Stimulated activated memory B cell treated with anti-CD40 and anti-IgM and Interleukin-4, amounts not matched to agents 10 μg/mL and 1 μg/mL and 100 μg/mL, for 72 hours (primary cell): ENCODE measurements around the gene YPEL3.
A peak's percentile ranks its signal among the peaks of the same experiment; 100 is the strongest.
"Not testable (repeated sequence)": the region's sequence is repeated elsewhere in the genome, so short reads cannot be mapped to it uniquely, and the experiment has no call there.

Experiments
- ATAC-seq: fragments of 150-1000 bp; cut with Tn5 transposase; 2 replicates; pipeline ENCODE4 v1.10.0; 2021
- H3K27ac Mint-ChIP-seq: one replicate; pipeline ENCODE4 v1.8.0; 2022; ENCODE audit warnings: mild to moderate bottlenecking, mixed read lengths
- H3K27me3 Mint-ChIP-seq: one replicate; pipeline ENCODE4 v1.8.0; 2022; ENCODE audit warnings: mixed read lengths
- H3K36me3 Mint-ChIP-seq: one replicate; pipeline ENCODE4 v1.8.0; 2022; ENCODE audit warnings: mixed read lengths
- H3K4me1 Mint-ChIP-seq: one replicate; pipeline ENCODE4 v1.8.0; 2022; ENCODE audit warnings: mixed read lengths
- H3K4me3 Mint-ChIP-seq: one replicate; pipeline ENCODE4 v1.8.0; 2022; ENCODE audit warnings: mild to moderate bottlenecking, moderate library complexity, mixed read lengths
- H3K9me3 Mint-ChIP-seq: one replicate; pipeline ENCODE4 v1.8.0; 2022; ENCODE audit warnings: mixed read lengths

The YPEL3 gene, protein sequence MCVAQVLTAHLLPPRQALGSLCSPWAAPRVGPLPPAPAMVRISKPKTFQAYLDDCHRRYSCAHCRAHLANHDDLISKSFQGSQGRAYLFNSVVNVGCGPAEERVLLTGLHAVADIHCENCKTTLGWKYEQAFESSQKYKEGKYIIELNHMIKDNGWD

DNA sequence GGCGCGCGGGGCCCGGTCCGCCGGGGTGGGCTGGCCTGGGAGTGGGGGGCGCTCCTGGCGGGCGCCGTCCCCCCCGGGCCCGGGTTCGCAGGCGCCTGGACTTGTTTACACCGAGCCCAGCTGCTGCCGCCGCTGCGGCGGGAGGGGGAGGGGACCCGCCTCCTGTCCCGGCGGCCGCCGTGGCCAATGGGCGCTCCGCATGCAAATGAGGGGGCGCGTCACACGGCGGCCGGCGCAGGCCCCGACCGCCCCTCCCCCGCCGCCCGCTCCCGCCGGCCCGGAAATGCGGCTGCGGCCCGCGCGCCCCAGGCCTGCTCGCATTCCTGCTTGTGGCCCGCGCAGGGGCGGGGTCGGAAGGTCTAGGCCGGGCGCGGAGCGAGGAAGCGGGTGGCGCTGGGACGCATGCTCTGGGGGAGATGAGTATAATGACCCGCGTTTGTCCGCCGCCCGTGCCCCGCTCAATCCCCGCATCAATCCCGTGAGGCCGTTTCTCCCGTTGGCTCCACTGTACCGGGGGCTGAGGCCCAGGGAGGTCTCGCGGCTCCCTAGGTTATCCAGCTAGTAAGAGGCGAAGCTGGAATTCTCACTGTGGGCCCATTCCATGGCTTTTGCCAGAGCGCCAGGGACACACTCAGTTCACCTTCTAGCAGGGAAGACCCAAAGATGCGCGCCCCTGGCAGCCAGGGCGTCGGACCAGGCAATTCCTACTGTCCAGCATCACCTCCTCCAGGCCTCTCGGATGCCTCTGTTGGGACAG, at the start of gene YPEL3:
YPEL3 (minus strand) TSS at position 109 of the 757 bp plus-strand sequence. CDS start 731 bp downstream, outside the sequence.
- Mint-ChIP-seq H3K9me3 (peaks cover 12% of the 10 kb centered on the region), H3K27me3 (no peaks in the 10 kb centered on the region), H3K36me3 (peaks cover 33% of the 10 kb centered on the region), H3K4me3 (peak within 1 kb of the TSS; percentile 95), H3K4me1 (peaks cover 42% of the 10 kb centered on the region), H3K27ac (peak within 1 kb of the TSS; percentile 98)
- ATAC-seq = peak; percentile 73

DNA sequence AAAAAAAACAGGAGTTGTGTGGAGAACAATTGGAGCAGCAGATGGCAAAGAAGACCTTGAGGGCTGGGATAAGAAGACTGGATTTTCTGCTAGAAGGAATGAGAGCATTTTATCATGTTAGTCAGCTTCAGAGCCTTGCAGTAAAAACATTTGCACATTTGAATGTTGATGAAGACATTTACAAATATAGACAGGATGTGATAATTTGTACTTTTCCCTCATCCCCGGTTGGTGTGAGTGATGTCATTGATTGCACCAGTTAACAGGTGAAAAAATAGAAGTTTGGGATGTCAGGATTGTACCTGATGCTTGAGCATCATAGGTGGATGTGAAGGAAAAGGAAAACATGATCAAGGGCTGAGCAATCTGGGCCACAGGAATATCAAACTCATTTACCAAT, 49.6 kb upstream of the YPEL3 start:
- H3K27me3 Mint-ChIP-seq = no peaks in the 10 kb centered on the region
- ATAC-seq = no peak
- no peak overlapping the region for H3K4me3 Mint-ChIP-seq
- peaks cover 2% of the 10 kb centered on the region for H3K9me3 Mint-ChIP-seq
- H3K27ac Mint-ChIP-seq = no peak overlapping the region
- peaks cover 9% of the 10 kb centered on the region for H3K4me1 Mint-ChIP-seq
- no peaks in the 10 kb centered on the region for H3K36me3 Mint-ChIP-seq

DNA sequence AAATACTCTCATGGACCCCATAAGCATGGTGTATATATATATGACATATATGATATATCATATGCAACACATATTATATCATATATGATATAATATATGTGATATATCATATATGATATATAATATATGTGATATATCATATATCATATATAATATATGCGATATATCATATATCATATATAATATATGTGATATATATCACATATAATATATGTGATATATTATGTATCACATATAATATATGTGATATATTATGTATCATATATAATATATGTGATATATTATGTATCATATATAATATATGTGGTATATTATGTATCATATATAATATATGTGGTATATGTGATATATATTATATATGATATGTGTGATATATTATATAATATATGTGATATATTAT, 48.9 kb upstream of the YPEL3 start:
- Mint-ChIP-seq H3K4me1 (peaks cover 11% of the 10 kb centered on the region), H3K27me3 (no peaks in the 10 kb centered on the region), H3K4me3 (no peak overlapping the region), H3K9me3 (peaks cover 2% of the 10 kb centered on the region), H3K36me3 (no peaks in the 10 kb centered on the region), H3K27ac (no peak overlapping the region)
- no peak for ATAC-seq

DNA sequence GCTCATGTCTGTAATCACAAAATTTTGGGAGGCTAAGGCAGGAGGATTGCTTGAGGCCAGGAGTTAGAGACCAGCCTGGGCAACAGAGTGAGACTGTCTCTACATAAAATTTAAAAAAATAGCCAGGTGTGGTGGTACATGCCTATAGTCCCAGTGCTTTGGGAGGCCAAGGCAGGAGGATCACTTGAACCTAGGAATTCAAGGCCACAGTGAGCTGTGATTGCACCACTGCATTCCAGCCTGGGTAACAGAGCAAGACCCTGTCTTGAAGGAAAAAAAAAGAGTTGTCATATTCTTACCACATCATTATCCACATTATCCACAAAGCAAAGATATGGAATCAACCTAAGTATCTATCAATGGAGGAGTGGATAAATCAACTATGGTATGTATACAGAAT, 48.0 kb upstream of the YPEL3 start:
- Mint-ChIP-seq H3K27me3 (no peaks in the 10 kb centered on the region), H3K9me3 (no peaks in the 10 kb centered on the region), H3K36me3 (no peaks in the 10 kb centered on the region), H3K27ac (peak overlapping the region; percentile 18), H3K4me3 (no peak overlapping the region), H3K4me1 (peaks cover 15% of the 10 kb centered on the region)
- ATAC-seq = no peak

DNA sequence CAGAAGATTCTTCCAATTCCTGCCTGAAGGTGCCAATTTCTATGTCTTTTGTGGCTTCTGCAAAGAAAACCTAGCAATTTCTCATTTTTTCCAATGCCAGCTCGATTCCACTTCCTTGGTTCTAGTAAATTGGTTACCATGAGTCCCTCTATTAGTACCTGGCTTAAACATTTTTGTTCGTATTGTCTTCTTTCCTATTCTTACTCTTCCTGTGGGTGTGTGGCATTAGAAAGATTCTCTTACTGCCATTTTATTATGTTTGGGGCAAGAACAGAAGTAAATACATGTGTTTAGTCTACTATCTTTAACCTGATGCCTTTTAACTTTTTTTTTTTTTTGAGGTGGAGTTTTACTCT, 47.3 kb upstream of the YPEL3 start:
- Mint-ChIP-seq H3K4me1 (peaks cover 15% of the 10 kb centered on the region), H3K36me3 (no peaks in the 10 kb centered on the region), H3K27me3 (no peaks in the 10 kb centered on the region), H3K9me3 (no peaks in the 10 kb centered on the region), H3K27ac (peak overlapping the region; percentile 18), H3K4me3 (no peak overlapping the region)
- no peak for ATAC-seq

DNA sequence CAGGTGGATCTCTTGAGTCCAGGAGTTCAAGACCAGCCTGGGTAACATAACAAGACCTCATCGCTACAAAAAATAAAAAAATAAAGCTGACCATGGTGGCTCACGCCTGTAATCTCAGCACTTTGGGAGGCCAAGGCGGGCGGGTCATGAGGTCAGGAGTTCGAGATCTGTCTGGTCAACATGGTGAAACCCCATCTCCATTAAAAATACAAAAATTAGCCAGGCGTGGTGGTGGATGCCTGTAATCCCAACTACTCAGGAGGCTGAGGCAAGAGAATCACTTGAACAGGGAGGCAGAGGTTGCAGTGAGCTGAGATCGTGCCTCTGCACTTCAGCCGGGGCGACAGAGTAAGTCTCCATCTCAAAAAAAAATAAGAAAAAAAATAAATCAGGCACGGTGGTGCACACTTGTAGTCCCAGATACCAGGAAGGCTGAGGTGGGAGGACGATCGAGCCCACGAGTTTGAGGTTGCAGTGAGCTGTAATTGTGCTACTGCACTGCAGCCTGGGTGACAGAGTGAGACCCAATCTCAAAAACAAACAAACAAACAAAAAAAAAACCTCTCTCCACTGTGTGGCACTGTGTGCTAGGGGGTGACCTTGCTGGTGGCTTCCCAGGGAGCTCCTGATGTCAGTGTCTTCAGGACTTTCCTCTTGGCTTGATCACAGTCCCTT, 46.8 kb upstream of the YPEL3 start:
- H3K9me3 Mint-ChIP-seq = no peaks in the 10 kb centered on the region
- no peaks in the 10 kb centered on the region for H3K36me3 Mint-ChIP-seq
- H3K27ac Mint-ChIP-seq = peak overlapping the region; percentile 18
- no peak overlapping the region for H3K4me3 Mint-ChIP-seq
- ATAC-seq = peak; percentile 73
- no peaks in the 10 kb centered on the region for H3K27me3 Mint-ChIP-seq
- H3K4me1 Mint-ChIP-seq = peaks cover 15% of the 10 kb centered on the region

DNA sequence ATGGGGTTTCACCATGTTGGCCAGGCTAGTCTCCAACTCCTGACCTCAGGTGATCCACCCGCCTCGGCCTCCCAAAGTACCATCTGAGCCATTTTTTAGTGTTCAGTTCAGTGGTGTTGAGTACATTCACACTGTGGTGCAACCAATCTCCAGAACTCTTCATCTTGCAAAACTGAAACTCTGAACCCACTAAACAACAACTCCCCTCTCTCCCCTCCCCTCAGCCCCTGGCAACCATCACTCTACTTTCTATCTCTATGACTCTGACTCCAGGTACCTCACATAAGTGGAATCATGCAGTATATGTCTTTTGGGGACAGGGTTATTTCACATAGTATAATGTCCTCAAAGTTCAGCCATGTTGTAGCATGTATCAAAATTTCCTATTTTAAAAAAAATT, 45.7 kb upstream of the YPEL3 start:
- no peaks in the 10 kb centered on the region for H3K36me3 Mint-ChIP-seq
- no peaks in the 10 kb centered on the region for H3K27me3 Mint-ChIP-seq
- no peaks in the 10 kb centered on the region for H3K9me3 Mint-ChIP-seq
- H3K27ac Mint-ChIP-seq = no peak overlapping the region
- peaks cover 15% of the 10 kb centered on the region for H3K4me1 Mint-ChIP-seq
- H3K4me3 Mint-ChIP-seq = no peak overlapping the region
- no peak for ATAC-seq

DNA sequence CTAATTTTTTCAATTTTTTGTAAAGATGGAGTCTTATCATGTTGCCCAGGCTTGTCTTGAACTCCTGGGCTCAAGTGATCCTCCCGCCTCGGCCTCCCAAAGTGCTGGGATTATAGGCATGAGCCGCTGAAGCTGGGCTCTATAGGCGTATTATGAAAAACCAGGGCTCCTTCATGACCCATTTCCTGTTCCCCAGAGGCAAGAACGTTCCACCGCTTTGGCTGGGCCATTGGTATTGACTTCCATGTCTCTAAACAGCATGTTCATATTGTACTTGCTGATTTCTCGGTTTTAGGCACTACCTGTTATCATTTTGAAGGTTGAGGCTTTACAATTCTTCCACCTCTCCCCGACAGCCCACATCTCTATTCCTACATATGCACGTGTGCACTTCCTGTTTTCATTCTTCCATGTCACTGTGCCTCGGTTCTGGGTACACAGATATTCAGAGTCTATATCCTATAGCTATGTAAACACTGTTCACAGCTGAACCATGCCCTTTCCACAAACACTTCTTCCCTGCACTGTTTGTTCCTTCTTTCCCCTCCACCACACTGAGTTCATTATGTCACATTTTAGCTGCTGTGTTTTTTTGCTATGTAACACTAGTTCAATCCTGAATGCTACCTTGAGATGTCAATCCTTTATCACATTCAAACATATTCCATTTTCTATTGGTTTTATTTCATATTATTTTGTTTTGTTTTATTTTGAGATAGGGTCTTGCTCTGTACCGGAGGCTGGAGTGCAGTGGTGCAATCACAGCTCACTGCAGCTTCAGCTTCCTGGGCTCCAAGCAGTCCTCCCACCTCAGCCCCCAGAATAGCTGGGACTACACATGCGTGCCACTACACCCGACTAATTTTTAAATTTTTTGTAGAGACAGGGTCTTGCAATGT, 43.8 kb upstream of the YPEL3 start:
- no peak overlapping the region for H3K4me3 Mint-ChIP-seq
- H3K9me3 Mint-ChIP-seq = no peaks in the 10 kb centered on the region
- H3K27ac Mint-ChIP-seq = no peak overlapping the region

DNA sequence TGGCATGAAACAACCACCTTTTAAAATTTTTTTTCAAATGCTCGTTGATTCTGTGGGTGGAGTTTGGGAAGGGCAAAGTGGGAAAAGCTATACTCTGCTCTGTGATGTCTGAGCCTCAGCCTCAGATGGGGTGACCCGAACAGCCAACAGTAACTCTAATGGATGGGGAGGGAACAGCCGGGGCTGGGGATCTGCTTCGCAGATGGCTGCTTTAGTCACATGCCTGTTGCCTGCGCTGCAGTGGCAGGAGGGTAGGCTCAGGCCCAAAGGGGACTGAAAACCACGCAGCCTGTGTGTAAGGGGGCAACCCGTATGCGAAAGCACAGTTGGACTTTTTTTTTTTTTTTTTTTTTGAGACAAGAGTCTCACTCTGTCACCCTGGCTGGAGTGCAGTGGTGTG, 41.9 kb upstream of the YPEL3 start:
- H3K4me1 Mint-ChIP-seq = peaks cover 7% of the 10 kb centered on the region
- H3K27ac Mint-ChIP-seq = no peak overlapping the region
- no peak for ATAC-seq
- no peaks in the 10 kb centered on the region for H3K36me3 Mint-ChIP-seq
- H3K4me3 Mint-ChIP-seq = no peak overlapping the region
- H3K9me3 Mint-ChIP-seq = no peaks in the 10 kb centered on the region
- H3K27me3 Mint-ChIP-seq = no peaks in the 10 kb centered on the region

More for the DNA sequence above, 43.8 kb upstream of the YPEL3 start:
- H3K36me3 Mint-ChIP-seq = no peaks in the 10 kb centered on the region
- ATAC-seq = no peak
- peaks cover 15% of the 10 kb centered on the region for H3K4me1 Mint-ChIP-seq
- H3K27me3 Mint-ChIP-seq = no peaks in the 10 kb centered on the region

DNA sequence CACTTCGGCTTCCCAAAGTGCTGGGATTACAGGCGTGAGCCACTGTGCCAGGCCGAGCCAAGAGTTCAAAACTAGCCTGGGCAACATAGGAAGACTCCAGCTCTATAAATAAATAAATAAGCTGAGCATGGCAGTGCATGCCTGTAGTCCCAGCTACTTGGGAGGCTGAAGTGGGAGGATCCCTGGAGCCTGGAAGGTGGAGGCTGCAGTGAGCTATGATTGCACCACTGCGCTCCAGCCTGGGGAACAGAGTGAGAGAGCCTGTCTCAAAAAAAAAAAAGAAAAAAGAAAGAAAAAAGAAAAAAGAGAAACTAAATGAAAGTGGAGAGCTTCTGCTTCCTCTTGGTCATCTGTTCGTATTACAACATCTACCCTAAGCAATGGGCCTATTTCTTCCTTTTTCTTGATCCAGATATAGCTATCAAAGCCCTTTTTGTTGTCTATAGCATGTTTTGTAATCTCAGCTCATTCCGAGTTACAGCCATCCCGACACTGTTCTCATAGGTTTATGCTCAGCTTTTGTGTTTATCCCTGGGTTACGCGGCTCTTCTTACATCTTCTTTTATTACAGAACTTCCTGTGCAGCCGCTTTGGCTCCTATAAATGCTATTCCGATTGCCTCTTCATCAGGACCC, 41.1 kb upstream of the YPEL3 start:
- Mint-ChIP-seq H3K4me3 (no peak overlapping the region), H3K27me3 (no peaks in the 10 kb centered on the region), H3K36me3 (no peaks in the 10 kb centered on the region), H3K27ac (no peak overlapping the region), H3K4me1 (peaks cover 7% of the 10 kb centered on the region), H3K9me3 (no peaks in the 10 kb centered on the region)
- ATAC-seq = no peak

DNA sequence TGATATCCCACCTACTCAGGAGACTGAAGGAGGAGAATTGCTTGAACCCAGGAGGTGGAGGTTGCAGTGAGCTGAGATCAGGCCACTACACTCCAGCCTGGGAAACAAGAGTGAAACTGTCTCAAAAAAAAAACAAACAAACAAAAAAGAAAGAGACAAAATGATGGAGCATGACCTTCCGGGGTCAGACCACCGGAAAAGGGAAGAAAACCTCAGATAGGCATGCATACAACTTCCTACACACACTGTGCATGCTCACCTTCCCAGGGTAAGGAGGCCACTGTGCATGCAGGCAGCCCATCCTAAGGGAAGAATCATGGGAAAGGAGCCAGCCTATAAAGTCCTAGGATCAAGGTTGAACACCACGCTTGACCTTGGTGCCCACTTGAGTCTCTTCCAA, 36.6 kb upstream of the YPEL3 start:
- no peak for ATAC-seq
- no peaks in the 10 kb centered on the region for H3K4me1 Mint-ChIP-seq
- no peak overlapping the region for H3K27ac Mint-ChIP-seq
- no peaks in the 10 kb centered on the region for H3K36me3 Mint-ChIP-seq
- H3K9me3 Mint-ChIP-seq = no peaks in the 10 kb centered on the region
- H3K4me3 Mint-ChIP-seq = no peak overlapping the region
- no peaks in the 10 kb centered on the region for H3K27me3 Mint-ChIP-seq

DNA sequence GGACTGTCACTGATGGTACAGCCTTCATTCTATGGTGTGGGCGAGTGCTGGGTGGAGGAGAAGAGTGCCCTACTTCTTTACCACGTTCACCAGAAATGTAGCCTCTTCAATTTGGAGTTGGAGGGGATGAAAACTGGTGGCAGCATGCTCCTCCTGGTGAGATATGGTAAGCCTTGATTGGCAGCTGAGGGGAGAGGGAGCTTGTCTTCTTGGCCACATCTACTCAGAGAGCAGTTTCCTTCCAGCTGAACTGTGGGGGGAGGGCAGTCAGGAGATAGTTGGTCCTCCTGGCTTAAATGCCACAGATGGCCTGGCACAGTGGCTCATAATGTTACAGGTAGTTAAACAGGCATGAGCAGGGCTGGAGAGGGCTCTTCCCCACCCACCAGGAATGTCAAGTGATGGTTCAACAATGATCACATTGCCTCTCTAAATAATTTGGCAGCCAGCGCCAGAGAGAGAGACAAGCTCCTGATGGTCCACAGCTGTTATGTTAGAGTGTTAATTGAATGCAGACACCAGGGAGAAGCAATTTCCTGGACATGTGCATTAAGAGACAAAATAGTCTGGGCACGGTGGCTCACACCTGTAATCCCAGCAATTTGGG, 36.0 kb upstream of the YPEL3 start:
- Mint-ChIP-seq H3K27ac (no peak overlapping the region), H3K4me1 (peaks cover 5% of the 10 kb centered on the region), H3K9me3 (no peaks in the 10 kb centered on the region), H3K36me3 (no peaks in the 10 kb centered on the region), H3K4me3 (no peak overlapping the region), H3K27me3 (no peaks in the 10 kb centered on the region)
- ATAC-seq = no peak

DNA sequence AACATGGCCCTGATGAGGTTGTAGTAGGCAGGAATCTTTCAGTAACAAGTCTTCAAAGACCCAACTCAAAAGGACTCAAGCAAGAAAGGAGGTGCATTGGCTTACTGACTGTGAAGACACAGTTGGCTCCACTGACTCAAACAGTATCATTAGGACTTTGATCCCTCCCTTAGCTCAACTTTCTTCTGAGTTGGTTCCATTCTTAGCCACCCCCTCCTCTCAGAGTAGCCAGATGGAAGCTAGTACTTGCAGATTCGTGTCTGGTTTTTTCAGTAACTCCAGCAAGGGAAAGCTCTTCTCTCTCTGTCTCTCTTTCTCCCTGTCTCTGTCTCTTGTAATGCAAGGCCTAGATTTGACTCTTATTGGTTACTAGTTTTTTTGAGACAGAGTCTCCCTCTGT, 32.0 kb upstream of the YPEL3 start:
- no peaks in the 10 kb centered on the region for H3K27me3 Mint-ChIP-seq
- no peak overlapping the region for H3K4me3 Mint-ChIP-seq
- H3K36me3 Mint-ChIP-seq = no peaks in the 10 kb centered on the region
- peaks cover 13% of the 10 kb centered on the region for H3K4me1 Mint-ChIP-seq
- H3K27ac Mint-ChIP-seq = no peak overlapping the region
- no peaks in the 10 kb centered on the region for H3K9me3 Mint-ChIP-seq
- ATAC-seq = no peak

DNA sequence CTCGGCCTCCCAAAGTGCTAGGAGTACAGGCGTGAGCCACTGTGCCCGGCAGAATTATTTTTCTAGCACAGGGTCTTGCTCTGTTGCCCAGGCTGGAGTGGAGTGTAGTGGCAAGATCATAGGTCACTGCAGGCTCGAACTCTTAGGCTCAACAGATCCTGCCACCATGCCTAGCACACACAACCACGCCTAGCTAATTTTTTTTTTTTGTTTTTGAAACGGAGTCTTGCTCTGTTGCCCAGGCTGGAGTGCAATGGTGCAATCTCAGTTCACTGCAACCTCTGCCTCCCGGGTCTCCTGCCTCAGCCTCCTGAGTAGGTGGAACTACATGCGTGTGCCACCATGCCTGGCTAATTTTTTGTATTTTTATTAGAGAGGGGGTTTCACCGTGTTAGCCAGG, 29.7 kb upstream of the YPEL3 start:
- not testable (repeated sequence) for ATAC-seq, H3K4me3 Mint-ChIP-seq, H3K36me3 Mint-ChIP-seq, H3K27me3 Mint-ChIP-seq, H3K9me3 Mint-ChIP-seq, H3K27ac Mint-ChIP-seq
- H3K4me1 Mint-ChIP-seq = peaks cover 29% of the 10 kb centered on the region
